ENCODE data around the gene UBE3B.

The UBE3B gene

DNA sequence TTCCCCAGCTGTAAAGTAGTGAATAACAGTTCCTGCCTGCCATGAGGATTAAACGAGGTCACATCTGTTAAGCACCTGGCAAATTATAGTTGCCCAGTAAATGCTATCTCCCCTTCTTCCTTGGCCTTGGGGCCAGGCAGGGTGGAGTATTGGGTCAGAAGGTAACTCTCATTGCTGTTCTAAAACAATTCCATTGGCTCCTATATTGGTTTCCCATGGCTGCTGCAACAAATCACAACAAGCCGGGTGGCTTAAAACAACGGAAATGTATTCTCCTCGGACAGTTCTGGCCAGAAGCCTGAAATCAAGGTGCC, 63.9 kb downstream of the UBE3B start:
- Histone ChIP-seq H3K27me3 (ENCODE audit: insufficient read depth, low read length, poor library complexity, severe bottlenecking) (no peaks in the 10 kb centered on the region), H2AFZ (ENCODE audit: low read length) (no peak overlapping the region), H3K36me3 (ENCODE audit: insufficient read depth, low read length) (no peaks in the 10 kb centered on the region), H3K9me3 (ENCODE audit: insufficient read depth, low read depth, low read length) (no peaks in the 10 kb centered on the region), H4K20me1 (ENCODE audit: insufficient read depth, low read length, poor library complexity, severe bottlenecking) (no peaks in the 10 kb centered on the region), H3K79me2 (ENCODE audit: insufficient read depth, low read length) (no peaks in the 10 kb centered on the region), H3K4me2 (ENCODE audit: low read depth, low read length, poor library complexity, severe bottlenecking) (no peak overlapping the region), H3F3A (ENCODE audit: low read depth) (no peaks in the 10 kb centered on the region), H3K4me1 (ENCODE audit: insufficient read depth, low read length, poor library complexity, severe bottlenecking) (peaks cover 15% of the 10 kb centered on the region), H3K9ac (ENCODE audit: low read depth, low read length, poor library complexity, severe bottlenecking) (no peak overlapping the region), H3K4me3 (ENCODE audit: low read length, poor library complexity, severe bottlenecking) (no peak overlapping the region), H3K9me2 (replicated peaks; ENCODE audit: low read depth, low read length) (no peaks in the 10 kb centered on the region)
- TF ChIP-seq, protein P1, sequence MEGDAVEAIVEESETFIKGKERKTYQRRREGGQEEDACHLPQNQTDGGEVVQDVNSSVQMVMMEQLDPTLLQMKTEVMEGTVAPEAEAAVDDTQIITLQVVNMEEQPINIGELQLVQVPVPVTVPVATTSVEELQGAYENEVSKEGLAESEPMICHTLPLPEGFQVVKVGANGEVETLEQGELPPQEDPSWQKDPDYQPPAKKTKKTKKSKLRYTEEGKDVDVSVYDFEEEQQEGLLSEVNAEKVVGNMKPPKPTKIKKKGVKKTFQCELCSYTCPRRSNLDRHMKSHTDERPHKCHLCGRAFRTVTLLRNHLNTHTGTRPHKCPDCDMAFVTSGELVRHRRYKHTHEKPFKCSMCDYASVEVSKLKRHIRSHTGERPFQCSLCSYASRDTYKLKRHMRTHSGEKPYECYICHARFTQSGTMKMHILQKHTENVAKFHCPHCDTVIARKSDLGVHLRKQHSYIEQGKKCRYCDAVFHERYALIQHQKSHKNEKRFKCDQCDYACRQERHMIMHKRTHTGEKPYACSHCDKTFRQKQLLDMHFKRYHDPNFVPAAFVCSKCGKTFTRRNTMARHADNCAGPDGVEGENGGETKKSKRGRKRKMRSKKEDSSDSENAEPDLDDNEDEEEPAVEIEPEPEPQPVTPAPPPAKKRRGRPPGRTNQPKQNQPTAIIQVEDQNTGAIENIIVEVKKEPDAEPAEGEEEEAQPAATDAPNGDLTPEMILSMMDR (conservative IDR thresholded peaks at IDR 0.05; ENCODE audit: low read length) = no peak
- no peak for TF ChIP-seq EZH2phosphoT487 (IDR thresholded peaks at IDR 0.05; ENCODE audit: borderline replicate concordance)

DNA sequence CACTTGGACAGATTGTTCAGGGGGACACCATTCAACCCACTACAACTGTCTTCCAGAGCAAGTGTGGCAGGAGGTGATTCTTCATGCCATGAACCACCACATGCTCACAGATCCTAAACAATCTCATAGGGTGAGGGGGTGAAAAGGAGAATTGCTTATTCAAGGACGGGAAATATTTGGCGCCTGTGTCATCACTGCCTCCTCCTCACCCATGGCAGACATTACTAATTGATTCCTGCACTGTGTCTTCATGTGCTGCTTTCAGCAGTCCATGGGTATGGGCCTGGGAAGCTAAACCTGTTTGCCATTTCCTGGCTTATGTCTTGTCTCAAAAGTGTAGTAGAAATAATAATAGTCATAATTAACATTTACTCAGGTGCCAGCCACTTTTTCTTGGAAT, 64.6 kb downstream of the UBE3B start:
- Histone ChIP-seq H2AFZ (ENCODE audit: low read length) (no peak overlapping the region), H4K20me1 (ENCODE audit: insufficient read depth, low read length, poor library complexity, severe bottlenecking) (no peaks in the 10 kb centered on the region), H3K27me3 (ENCODE audit: insufficient read depth, low read length, poor library complexity, severe bottlenecking) (no peaks in the 10 kb centered on the region), H3K4me2 (ENCODE audit: low read depth, low read length, poor library complexity, severe bottlenecking) (no peak overlapping the region), H3K9ac (ENCODE audit: low read depth, low read length, poor library complexity, severe bottlenecking) (no peak overlapping the region), H3K9me3 (ENCODE audit: insufficient read depth, low read depth, low read length) (no peaks in the 10 kb centered on the region), H3K4me3 (ENCODE audit: low read length, poor library complexity, severe bottlenecking) (no peak overlapping the region), H3K9me2 (replicated peaks; ENCODE audit: low read depth, low read length) (no peaks in the 10 kb centered on the region), H3K79me2 (ENCODE audit: insufficient read depth, low read length) (no peaks in the 10 kb centered on the region), H3K36me3 (ENCODE audit: insufficient read depth, low read length) (no peaks in the 10 kb centered on the region), H3F3A (ENCODE audit: low read depth) (no peaks in the 10 kb centered on the region), H3K4me1 (ENCODE audit: insufficient read depth, low read length, poor library complexity, severe bottlenecking) (peaks cover 15% of the 10 kb centered on the region)
- no peak for TF ChIP-seq EZH2phosphoT487 (IDR thresholded peaks at IDR 0.05; ENCODE audit: borderline replicate concordance)
- TF ChIP-seq, protein P1 (conservative IDR thresholded peaks at IDR 0.05; ENCODE audit: low read length) = no peak

DNA sequence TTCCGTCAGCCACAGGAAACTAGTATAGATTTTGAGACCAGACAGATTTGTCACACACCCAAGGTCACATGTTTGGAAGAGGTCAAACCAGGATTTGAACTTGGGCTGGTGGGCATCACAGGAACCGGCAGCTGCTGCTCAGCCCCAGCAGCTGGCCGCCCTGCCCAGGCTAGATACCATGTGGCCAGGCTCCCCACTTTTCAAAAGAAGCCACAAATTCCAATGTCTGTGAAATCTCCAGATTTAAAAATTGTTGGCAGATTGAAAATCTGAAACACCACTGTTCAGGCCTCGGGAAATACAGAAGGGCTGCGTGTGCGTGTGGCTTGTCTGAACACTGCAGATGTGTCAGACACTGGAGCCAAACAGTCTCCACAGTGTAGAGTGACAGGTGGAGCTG, 65.4 kb downstream of the UBE3B start:
- Histone ChIP-seq H3K36me3 (ENCODE audit: insufficient read depth, low read length) (no peaks in the 10 kb centered on the region), H3K4me3 (ENCODE audit: low read length, poor library complexity, severe bottlenecking) (no peak overlapping the region), H3K9me2 (replicated peaks; ENCODE audit: low read depth, low read length) (no peaks in the 10 kb centered on the region), H3K9me3 (ENCODE audit: insufficient read depth, low read depth, low read length) (no peaks in the 10 kb centered on the region), H3K79me2 (ENCODE audit: insufficient read depth, low read length) (no peaks in the 10 kb centered on the region), H3K9ac (ENCODE audit: low read depth, low read length, poor library complexity, severe bottlenecking) (no peak overlapping the region), H3K4me1 (ENCODE audit: insufficient read depth, low read length, poor library complexity, severe bottlenecking) (peaks cover 15% of the 10 kb centered on the region), H3F3A (ENCODE audit: low read depth) (no peaks in the 10 kb centered on the region), H2AFZ (ENCODE audit: low read length) (no peak overlapping the region), H3K4me2 (ENCODE audit: low read depth, low read length, poor library complexity, severe bottlenecking) (no peak overlapping the region), H4K20me1 (ENCODE audit: insufficient read depth, low read length, poor library complexity, severe bottlenecking) (no peaks in the 10 kb centered on the region), H3K27me3 (ENCODE audit: insufficient read depth, low read length, poor library complexity, severe bottlenecking) (no peaks in the 10 kb centered on the region)
- TF ChIP-seq, protein P1 (conservative IDR thresholded peaks at IDR 0.05; ENCODE audit: low read length) = no peak
- no peak for TF ChIP-seq EZH2phosphoT487 (IDR thresholded peaks at IDR 0.05; ENCODE audit: borderline replicate concordance)
